GM19324 (cell line): ENCODE results near the gene SFXN2.

ENCODE experiments used
- ATAC-seq: cut with Tn5 transposase; IDR thresholded peaks from one replicate; pipeline ENCODE4 v1.9.1; 2021; ENCODE audit warnings: mild to moderate bottlenecking, moderate library complexity; ENCODE audit not compliant: unreplicated experiment, low FRiP score

Gene SFXN2

GRCh38 chr10:102775201-102775934 is 60.9 kb downstream of the SFXN2 start:
- ATAC-seq, result no peak

- ATAC-seq, result no peak
Measured at GRCh38 chr10:102775935-102776669, 61.7 kb downstream of the SFXN2 start.

GRCh38 chr10:102776779-102777456 is 62.5 kb downstream of the SFXN2 start:
- ATAC-seq, result no peak

- ATAC-seq, result no peak
Measured at GRCh38 chr10:102777711-102778453, 63.4 kb downstream of the SFXN2 start.

GRCh38 chr10:102778781-102779180 is 64.3 kb downstream of the SFXN2 start:
- no peak for ATAC-seq

- no peak for ATAC-seq
Measured at GRCh38 chr10:102779680-102780526, 65.5 kb downstream of the SFXN2 start.

- no peak for ATAC-seq
Measured at GRCh38 chr10:102780527-102780808, 66.0 kb downstream of the SFXN2 start.

- ATAC-seq, result no peak
Measured at GRCh38 chr10:102781090-102781920, 66.9 kb downstream of the SFXN2 start.

GRCh38 chr10:102781921-102782557 is 67.6 kb downstream of the SFXN2 start:
- no peak for ATAC-seq

GRCh38 chr10:102782673-102783551 is 68.5 kb downstream of the SFXN2 start:
- no peak for ATAC-seq

- no peak for ATAC-seq
Measured at GRCh38 chr10:102783568-102783967, 69.1 kb downstream of the SFXN2 start.

GRCh38 chr10:102785818-102786217 is 71.4 kb downstream of the SFXN2 start:
- no peak for ATAC-seq

GRCh38 chr10:102791754-102792395 is 77.4 kb downstream of the SFXN2 start:
- no peak for ATAC-seq
